MM.1S (cell line): ENCODE measurements around the gene LAMB3.

Source experiments
- DNase-seq: peaks from one replicate; pipeline ENCODE4 v3.0.0-alpha.2; 2015
- H2AFZ ChIP-seq: fragments of 300-600 bp; sonication (generic); 2 replicates; pipeline ENCODE4 v1.6.0; 2016; ENCODE audit warnings: antibody characterized with exemption, low read length
- H3F3A ChIP-seq: fragments of 300-600 bp; sonication (generic); 2 replicates; pipeline ENCODE4 v1.6.1; 2016; ENCODE audit warnings: mild to moderate bottlenecking, antibody characterized with exemption, low read length, moderate library complexity, mixed read lengths; ENCODE audit not compliant: insufficient read depth
- H3K27ac ChIP-seq: fragments of 300-600 bp; sonication (generic); 2 replicates; pipeline ENCODE4 v1.5.1; 2016; ENCODE audit warnings: mild to moderate bottlenecking, low read length
- H3K27me3 ChIP-seq: fragments of 300-600 bp; sonication (generic); replicated peaks from 2 replicates; pipeline ENCODE4 v1.6.0; 2016; ENCODE audit warnings: low read length; ENCODE audit not compliant: insufficient read depth
- H3K36me3 ChIP-seq: fragments of 300-600 bp; sonication (generic); replicated peaks from 2 replicates; pipeline ENCODE4 v1.6.1; 2016; ENCODE audit warnings: mild to moderate bottlenecking, low read length, mixed read lengths; ENCODE audit not compliant: insufficient read depth
- H3K4me1 ChIP-seq: fragments of 300-600 bp; sonication (generic); 2 replicates; pipeline ENCODE4 v1.6.1; 2016; ENCODE audit warnings: low read length, mixed read lengths
- H3K4me2 ChIP-seq: fragments of 300-600 bp; sonication (generic); 2 replicates; pipeline ENCODE4 v1.6.0; 2016; ENCODE audit warnings: low read depth, low read length
- H3K4me3 ChIP-seq: fragments of 300-600 bp; sonication (generic); 2 replicates; pipeline ENCODE4 v1.5.1; 2016; ENCODE audit warnings: low read length, mixed read lengths
- H3K79me2 ChIP-seq: fragments of 300-600 bp; sonication (generic); 2 replicates; pipeline ENCODE4 v1.6.1; 2016; ENCODE audit warnings: mixed run types, low read length, mixed read lengths
- H3K9ac ChIP-seq: fragments of 300-600 bp; sonication (generic); 2 replicates; pipeline ENCODE4 v1.6.1; 2016; ENCODE audit warnings: low read length, mixed read lengths
- H3K9me2 ChIP-seq: fragments of 300-600 bp; sonication (generic); replicated peaks from 2 replicates; pipeline ENCODE4 v1.6.1; 2016; ENCODE audit warnings: mild to moderate bottlenecking, low read length, mixed read lengths; ENCODE audit not compliant: insufficient read depth
- H3K9me3 ChIP-seq: fragments of 300-600 bp; sonication (generic); replicated peaks from 2 replicates; pipeline ENCODE4 v1.6.1; 2016; ENCODE audit warnings: mild to moderate bottlenecking, low read length, mixed read lengths; ENCODE audit not compliant: insufficient read depth
- H4K20me1 ChIP-seq: fragments of 300-600 bp; sonication (generic); 2 replicates; pipeline ENCODE4 v1.6.1; 2016; ENCODE audit warnings: mild to moderate bottlenecking, low read length, moderate library complexity, mixed read lengths; ENCODE audit not compliant: insufficient read depth
- EZH2 ChIP-seq: fragments of 300-600 bp; sonication (generic); optimal IDR thresholded peaks from 2 replicates; pipeline ENCODE3; 2017; ENCODE audit warnings: low read depth, mild to moderate bottlenecking, antibody characterized with exemption, low read length, mixed read lengths
- EZH2phosphoT487 ChIP-seq: fragments of 300-600 bp; sonication (generic); IDR thresholded peaks from 2 replicates; pipeline ENCODE4 v1.6.1; 2018; ENCODE audit warnings: antibody characterized with exemption, low read length
- TF ChIP-seq, protein P1 (sequence below): fragments of 300-600 bp; sonication (generic); IDR thresholded peaks from 2 replicates; pipeline ENCODE4 v1.5.1; 2016; ENCODE audit warnings: antibody characterized with exemption, low read length, mixed read lengths

Gene LAMB3

DNA sequence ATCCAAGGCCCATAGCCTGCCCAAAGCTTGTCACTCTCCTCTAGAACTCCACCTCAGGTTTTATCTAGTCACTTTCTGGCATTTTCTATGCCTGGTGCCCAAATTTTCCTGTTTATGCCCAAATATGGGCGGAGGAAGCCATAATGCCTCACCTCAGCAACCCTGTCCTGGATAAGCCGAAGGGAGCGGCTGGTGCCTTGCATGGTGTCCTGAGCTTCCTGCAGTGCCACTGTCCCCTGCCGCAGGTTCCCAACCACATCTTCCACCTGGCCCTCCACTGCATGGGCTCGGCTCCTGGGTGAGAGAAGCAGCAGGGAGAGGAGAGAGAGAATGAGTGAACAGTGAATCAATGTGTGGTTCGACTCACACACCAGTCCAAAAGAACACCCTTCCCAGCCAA lies 34.5 kb downstream of the LAMB3 start:
- Histone ChIP-seq H4K20me1 (no peaks in the 10 kb centered on the region), H3K79me2 (no peaks in the 10 kb centered on the region), H2AFZ (no peak overlapping the region), H3K4me3 (no peak overlapping the region), H3K27me3 (no peaks in the 10 kb centered on the region), H3K9ac (no peak overlapping the region), H3K36me3 (no peaks in the 10 kb centered on the region), H3K9me3 (no peaks in the 10 kb centered on the region), H3K27ac (no peak overlapping the region), H3K4me1 (peaks cover 8% of the 10 kb centered on the region), H3K4me2 (no peak overlapping the region), H3F3A (no peaks in the 10 kb centered on the region), H3K9me2 (no peaks in the 10 kb centered on the region)
- TF ChIP-seq, protein P1, sequence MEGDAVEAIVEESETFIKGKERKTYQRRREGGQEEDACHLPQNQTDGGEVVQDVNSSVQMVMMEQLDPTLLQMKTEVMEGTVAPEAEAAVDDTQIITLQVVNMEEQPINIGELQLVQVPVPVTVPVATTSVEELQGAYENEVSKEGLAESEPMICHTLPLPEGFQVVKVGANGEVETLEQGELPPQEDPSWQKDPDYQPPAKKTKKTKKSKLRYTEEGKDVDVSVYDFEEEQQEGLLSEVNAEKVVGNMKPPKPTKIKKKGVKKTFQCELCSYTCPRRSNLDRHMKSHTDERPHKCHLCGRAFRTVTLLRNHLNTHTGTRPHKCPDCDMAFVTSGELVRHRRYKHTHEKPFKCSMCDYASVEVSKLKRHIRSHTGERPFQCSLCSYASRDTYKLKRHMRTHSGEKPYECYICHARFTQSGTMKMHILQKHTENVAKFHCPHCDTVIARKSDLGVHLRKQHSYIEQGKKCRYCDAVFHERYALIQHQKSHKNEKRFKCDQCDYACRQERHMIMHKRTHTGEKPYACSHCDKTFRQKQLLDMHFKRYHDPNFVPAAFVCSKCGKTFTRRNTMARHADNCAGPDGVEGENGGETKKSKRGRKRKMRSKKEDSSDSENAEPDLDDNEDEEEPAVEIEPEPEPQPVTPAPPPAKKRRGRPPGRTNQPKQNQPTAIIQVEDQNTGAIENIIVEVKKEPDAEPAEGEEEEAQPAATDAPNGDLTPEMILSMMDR: no peak
- no peak for TF ChIP-seq EZH2
- TF ChIP-seq EZH2phosphoT487: no peak
- no peak for DNase-seq

DNA sequence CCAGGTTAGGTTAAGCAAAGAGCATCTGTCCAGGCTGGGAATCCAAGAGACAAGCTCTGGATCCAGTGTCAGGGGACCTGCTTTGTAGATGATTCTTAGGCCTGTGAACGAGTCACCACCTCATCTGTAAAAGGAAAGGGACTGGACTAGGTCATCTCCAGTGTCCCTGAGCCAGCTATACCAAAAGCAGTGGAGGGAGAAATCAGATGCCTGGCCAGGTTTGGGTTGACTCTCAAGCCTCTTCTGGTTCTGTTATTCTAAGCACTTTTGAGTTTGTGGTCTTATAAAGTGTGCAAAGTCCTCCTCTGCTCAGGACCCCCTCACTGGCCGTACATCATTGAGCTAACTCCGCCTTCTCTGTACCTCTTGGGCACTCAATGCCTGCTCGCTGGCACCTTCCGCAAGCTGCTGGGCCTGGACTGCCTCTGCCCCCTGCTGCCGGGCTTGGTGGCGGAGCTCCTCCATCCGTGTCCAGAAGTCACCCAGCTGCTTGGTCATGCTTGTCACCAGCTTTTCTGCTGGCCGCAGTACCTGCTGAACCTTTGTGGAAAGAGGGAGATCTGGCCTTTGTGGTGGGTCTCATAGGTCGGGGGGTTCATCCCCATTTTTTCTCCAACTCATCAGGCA lies 35.1 kb downstream of the LAMB3 start:
- no peak for DNase-seq
- Histone ChIP-seq H3K36me3 (no peaks in the 10 kb centered on the region), H3K9ac (no peak overlapping the region), H3K27ac (no peak overlapping the region), H4K20me1 (no peaks in the 10 kb centered on the region), H3F3A (no peaks in the 10 kb centered on the region), H3K9me2 (no peaks in the 10 kb centered on the region), H3K4me3 (no peak overlapping the region), H3K79me2 (no peaks in the 10 kb centered on the region), H3K4me1 (peaks cover 8% of the 10 kb centered on the region), H2AFZ (no peak overlapping the region), H3K27me3 (no peaks in the 10 kb centered on the region), H3K4me2 (no peak overlapping the region), H3K9me3 (no peaks in the 10 kb centered on the region)
- TF ChIP-seq, protein P1: no peak
- no peak for TF ChIP-seq EZH2
- no peak for TF ChIP-seq EZH2phosphoT487

DNA sequence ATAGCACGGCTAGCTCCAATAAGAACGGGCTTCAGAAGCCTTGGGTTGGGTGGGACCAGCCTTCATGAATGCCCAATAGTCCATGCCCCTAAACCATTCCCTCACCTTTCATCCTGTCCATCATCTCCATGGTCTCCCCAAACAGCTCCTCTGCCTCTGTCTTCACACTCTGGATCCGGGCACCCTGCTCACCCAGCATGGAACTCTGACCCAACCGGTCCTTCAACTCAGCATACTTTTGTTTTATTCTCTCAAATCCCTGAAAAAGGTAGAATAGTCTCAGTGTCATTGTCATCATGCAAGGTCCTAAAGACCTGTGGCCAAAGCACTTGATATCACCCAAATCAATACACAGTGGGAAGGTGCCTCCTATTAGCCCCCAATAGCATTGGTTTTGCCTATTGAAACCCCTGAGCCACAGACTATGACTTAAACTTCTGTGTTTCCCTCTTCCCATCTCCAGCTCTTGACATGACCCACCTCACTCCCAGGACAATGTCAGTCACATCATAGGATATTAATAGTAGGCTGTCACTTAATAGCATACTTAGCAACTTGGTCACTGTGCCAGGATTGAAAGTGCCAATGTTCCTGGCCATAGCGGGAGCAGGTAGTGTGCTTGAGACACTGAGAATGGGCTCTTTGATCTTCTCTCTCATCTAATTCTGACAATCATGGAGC lies 35.7 kb downstream of the LAMB3 start:
- Histone ChIP-seq H2AFZ (no peak overlapping the region), H4K20me1 (no peaks in the 10 kb centered on the region), H3K36me3 (no peaks in the 10 kb centered on the region), H3K9ac (no peak overlapping the region), H3K4me1 (peaks cover 8% of the 10 kb centered on the region), H3K27me3 (no peaks in the 10 kb centered on the region), H3F3A (no peaks in the 10 kb centered on the region), H3K9me2 (no peaks in the 10 kb centered on the region), H3K79me2 (no peaks in the 10 kb centered on the region), H3K27ac (no peak overlapping the region), H3K4me3 (no peak overlapping the region), H3K4me2 (no peak overlapping the region), H3K9me3 (no peaks in the 10 kb centered on the region)
- DNase-seq: no peak
- TF ChIP-seq EZH2 (no peak), EZH2phosphoT487 (no peak)
- TF ChIP-seq, protein P1: no peak
